Gastroesophageal sphincter (tissue), 3 donors: Measurements from ENCODE around the gene NFIA.

ENCODE experiments used
- POLR2A ChIP-seq, 2 donors: fragments of 450-650 bp; IDR thresholded peaks; one replicate each; pipeline ENCODE4 v1.6.1; 2017; ENCODE audit warnings: antibody characterized with exemption in 2 of 2, mild to moderate bottlenecking in 2 of 2, moderate library complexity in 1 of 2
- POLR2AphosphoS5 ChIP-seq: sonication (generic); formaldehyde crosslinking; IDR thresholded peaks from one replicate; pipeline ENCODE4 v1.6.1; 2017; ENCODE audit warnings: antibody characterized with exemption
- TF ChIP-seq, protein P1 (sequence below), 4 experiments: fragments of 200-600 bp in 2 of 4; fragments of 450-650 bp in 2 of 4; sonication (generic) in 1 of 4; IDR thresholded peaks; one replicate each; pipeline ENCODE4 v1.5.1; 2017 to 2019; ENCODE audit warnings: antibody characterized with exemption in 4 of 4, mild to moderate bottlenecking in 2 of 4, moderate library complexity in 2 of 4

DNA sequence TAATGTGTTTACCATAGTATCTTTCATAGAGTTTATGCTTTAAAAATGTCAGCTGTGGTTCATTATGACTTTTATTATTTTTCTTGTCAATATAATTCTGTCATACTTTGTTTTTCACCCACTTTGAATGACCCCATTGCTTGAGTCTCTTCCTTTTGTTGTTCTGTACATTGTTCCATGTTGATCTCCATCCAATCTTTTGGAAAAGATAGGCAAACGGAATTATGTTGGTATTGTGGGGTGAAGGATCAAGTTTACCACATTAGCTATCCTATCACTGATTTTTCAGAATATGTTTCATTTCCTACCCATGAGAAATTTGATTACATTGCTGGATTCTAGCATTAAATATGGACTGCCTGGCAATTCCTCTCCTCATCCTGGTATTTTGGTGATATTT is 196.6 kb downstream of the NFIA start:
- TF ChIP-seq, protein P1, sequence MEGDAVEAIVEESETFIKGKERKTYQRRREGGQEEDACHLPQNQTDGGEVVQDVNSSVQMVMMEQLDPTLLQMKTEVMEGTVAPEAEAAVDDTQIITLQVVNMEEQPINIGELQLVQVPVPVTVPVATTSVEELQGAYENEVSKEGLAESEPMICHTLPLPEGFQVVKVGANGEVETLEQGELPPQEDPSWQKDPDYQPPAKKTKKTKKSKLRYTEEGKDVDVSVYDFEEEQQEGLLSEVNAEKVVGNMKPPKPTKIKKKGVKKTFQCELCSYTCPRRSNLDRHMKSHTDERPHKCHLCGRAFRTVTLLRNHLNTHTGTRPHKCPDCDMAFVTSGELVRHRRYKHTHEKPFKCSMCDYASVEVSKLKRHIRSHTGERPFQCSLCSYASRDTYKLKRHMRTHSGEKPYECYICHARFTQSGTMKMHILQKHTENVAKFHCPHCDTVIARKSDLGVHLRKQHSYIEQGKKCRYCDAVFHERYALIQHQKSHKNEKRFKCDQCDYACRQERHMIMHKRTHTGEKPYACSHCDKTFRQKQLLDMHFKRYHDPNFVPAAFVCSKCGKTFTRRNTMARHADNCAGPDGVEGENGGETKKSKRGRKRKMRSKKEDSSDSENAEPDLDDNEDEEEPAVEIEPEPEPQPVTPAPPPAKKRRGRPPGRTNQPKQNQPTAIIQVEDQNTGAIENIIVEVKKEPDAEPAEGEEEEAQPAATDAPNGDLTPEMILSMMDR (IDR thresholded peaks at IDR 0.05): no peak
- TF ChIP-seq POLR2A (IDR thresholded peaks at IDR 0.05): no peak
- TF ChIP-seq POLR2AphosphoS5: no peak
